GM19035 (cell line): Measurements from ENCODE around the gene DLGAP1.

ENCODE experiments used
- ATAC-seq: cut with Tn5 transposase; IDR thresholded peaks from one replicate; pipeline ENCODE4 v1.9.1; 2021; ENCODE audit not compliant: unreplicated experiment

Gene DLGAP1

DNA sequence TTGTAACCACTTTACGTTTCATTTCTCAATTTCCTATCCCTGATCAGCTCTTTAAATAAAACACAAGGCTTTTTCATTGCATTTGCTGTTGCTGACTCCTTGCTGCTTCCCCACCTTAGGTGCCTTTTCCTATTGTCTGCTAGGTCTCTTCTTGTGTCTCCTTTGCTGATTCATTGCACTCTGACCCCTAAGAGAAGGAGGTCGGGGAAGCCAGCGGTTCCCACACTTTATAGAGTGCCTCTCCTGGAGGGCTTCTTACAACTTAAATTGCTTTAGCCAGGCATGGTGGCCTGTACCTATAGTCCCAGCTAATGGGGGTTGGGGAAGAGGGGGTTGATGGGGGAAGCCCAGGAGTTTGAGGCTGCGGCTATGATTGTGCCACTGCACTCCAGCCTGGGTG lies 495.0 kb downstream of the DLGAP1 start:
- ATAC-seq = no peak

DNA sequence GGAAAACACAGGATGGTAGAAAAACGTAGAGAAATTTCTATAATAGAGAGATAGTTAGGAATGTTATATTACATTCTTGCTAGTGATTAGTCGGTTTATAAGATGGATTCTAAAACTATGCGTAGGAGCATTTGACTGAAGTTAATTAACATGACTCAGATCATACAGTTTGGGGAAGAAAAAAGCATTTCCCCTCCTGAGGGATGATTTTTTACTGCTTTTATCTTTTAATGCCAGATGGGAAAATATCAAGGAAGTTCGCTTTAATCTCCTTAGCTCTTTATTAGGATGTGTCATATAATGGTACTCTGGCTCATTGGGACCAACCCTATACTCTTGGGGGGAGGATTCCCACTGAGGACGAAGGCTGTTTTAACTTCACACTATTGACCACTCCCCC lies 503.1 kb downstream of the DLGAP1 start:
- ATAC-seq = no peak

- no peak for ATAC-seq
Observed at GRCh38 chr18:3950668-3951404, 504.3 kb downstream of the DLGAP1 start.

- no peak for ATAC-seq
Observed at GRCh38 chr18:3948958-3949357, 506.1 kb downstream of the DLGAP1 start.

DNA sequence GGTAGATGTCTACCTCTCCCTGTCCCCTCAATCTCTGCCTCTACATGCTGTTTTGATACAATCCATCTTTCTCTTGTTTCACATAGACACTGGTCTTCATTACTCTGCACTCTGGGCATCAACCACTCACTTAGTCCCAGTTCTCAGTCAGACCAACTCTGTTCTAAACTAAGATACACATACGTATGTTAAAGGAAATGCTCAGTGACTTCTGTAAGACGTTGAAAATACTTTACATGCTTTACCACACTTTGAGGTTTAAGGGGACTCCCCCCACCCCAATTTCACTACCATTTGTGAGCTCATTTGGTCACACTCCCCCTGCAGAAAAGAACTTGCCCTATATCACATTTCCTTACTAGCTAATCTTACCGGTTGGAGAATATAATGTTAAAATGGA lies 507.7 kb downstream of the DLGAP1 start:
- ATAC-seq = no peak

- no peak for ATAC-seq
Observed at GRCh38 chr18:3935305-3935704, 519.8 kb downstream of the DLGAP1 start.

DNA sequence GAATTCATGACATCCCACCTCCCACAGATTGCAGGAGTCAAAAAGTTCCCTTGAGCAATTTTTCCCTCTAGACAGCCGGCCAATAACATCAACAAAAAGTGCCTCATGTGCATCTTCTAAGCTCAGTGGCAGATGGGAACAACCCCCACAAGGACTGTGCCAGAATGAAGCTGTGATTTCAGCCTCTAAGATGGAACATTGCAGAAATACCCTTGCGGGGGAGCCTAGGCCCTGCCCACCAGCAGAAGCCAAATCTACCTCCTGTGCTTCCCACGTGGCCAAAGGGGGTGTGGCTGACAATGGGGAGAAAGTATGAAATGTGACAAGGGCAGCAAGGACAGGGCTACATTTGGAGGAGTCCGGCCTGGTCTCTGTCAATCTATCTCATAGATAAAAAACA lies 522.8 kb downstream of the DLGAP1 start:
- no peak for ATAC-seq

GRCh38 chr18:3931542-3932112 lies 523.5 kb downstream of the DLGAP1 start:
- no peak for ATAC-seq

GRCh38 chr18:3931013-3931315 lies 524.1 kb downstream of the DLGAP1 start:
- no peak for ATAC-seq

GRCh38 chr18:3930126-3931012 lies 524.7 kb downstream of the DLGAP1 start:
- ATAC-seq = no peak

DNA sequence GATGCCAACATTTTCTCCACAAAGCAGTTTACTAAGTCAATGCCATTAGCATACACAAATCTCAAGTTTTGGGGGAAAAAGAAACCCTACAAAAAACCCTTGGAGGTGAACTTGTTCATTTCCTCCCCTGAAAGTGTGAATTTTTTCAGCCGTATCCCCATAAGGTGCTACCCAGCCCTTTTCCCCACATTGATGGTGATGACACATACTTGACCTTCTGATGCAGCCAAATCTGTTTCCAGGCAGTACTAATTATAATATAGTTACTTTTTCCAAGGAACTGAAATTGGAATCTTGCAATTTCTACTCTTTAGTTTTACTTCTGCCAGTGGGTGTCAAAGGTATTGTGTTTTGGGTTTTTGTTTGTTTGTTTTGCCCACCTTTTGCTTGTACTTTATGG lies 530.7 kb downstream of the DLGAP1 start:
- ATAC-seq = no peak

GRCh38 chr18:3923750-3924149 lies 531.4 kb downstream of the DLGAP1 start:
- ATAC-seq = no peak

DNA sequence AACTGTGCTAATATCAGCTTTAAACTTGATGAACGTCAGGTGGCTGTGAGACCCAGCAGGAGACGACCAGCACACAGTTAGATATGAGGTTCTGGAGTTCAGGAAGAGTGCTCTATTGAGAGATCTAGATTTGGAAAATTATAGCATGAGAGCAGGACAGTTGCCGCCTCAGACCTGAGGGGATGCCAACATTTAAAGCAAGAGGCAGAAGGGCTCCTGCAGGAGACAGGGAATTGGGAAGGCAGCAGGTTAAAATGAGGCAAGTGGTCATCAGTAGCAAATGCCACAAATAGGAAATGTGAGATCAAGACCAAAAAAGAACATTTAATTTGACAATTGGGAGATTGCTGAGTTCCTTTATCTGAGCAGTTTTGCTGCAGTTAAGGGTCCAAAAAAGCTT lies 533.3 kb downstream of the DLGAP1 start:
- no peak for ATAC-seq

DNA sequence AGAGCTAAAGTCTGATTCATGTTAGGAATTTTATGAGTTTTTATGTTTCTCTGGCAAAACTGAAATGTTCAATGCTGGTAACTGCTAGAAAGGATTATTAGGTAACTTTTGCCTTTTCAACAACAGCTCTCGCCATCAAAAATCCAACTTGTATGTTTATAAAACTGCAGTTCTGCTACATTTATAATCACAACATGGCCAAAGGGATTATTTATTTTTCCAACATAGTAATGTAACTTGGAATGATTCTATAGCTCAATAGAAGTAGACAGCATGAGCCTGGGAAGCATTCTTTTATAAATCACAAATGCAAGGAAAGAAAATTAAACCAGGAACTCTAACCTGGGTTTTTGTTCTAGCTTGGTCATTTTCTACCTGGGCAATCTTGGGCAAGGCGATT lies 534.3 kb downstream of the DLGAP1 start:
- ATAC-seq = no peak

DNA sequence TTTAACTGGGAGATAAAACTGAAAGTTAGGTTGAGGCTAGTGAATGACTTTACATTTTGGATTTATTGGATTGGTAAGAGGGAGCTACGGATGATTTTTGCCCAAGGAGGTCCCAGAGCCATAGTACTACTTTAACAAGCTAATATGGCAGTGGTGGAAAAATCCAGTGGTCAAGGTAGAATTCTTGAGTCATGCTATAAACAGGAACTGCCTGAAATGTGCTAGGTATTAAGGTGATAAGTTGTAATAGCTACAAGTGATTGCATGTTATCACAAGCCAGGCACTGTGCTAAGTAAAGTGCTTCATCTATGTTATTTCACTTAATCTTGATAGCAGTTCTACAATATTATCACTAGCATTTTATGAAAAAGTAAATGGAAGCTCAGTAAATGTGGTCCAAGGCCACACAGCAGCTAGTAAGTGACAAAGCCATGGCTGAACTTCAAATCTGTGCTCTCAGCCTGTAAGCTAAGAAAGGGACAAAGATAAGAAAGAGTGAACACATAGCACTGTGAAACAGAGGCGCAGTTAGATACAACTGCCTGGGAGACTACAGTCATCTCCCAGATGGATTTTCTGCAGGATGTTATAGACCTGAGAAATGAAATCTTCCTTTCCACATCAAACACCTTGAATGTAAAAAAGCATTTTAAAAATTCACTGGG lies 535.6 kb downstream of the DLGAP1 start:
- no peak for ATAC-seq

DNA sequence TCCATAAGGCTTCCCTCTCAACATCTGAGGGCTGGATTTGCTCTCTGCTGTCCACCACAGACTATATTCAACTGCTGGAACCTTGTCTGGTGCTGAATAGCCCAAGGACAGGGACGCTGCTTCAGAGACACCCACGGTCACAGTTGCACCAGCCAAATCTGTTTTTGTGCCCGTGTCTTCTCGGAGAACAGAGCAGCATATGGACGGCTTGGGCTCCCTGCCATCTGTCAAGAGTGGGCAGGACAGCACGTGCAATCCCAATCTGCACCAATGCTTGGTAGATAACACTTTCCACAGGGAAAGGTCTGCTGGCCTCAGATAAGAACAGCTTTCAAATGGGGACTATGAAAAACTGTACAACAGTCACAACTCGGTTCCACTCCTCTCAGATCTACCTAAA lies 539.0 kb downstream of the DLGAP1 start:
- ATAC-seq = no peak

DNA sequence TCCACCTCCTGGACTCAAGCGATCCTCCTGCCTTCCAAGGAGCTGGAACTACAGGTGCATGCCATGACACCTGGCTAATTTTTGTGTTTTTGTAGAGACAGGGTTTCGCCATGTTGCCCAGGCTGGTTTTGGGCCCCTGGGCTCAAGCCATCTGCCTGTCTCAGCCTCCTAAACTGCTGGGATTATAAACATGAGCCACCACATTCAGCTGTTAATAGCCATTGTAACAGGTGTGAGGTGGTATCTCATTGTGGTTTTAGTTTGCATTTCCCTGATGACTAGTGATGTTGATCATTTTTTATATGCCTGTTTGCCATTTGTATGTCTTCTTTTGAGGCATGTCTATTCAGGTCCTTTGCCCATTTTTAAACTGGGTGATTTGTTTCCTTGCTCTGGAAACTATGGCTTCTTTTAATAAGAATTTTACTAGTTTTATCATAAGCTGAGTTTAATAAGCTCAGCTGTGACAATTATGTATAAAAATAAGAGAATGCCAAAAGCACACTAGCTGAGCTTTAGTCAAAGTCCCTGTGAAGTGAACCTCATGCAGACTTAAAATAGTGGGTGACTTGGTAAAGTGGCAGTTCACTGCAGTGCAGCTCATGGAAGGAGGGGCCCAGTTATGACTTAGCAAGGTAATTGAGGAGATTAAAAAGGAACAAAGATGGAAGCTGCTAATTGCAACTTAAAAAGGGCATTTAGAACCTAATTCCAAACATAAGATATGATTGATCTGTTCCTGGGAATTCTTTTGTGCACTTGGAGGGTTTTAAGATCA lies 540.1 kb downstream of the DLGAP1 start:
- no peak for ATAC-seq

DNA sequence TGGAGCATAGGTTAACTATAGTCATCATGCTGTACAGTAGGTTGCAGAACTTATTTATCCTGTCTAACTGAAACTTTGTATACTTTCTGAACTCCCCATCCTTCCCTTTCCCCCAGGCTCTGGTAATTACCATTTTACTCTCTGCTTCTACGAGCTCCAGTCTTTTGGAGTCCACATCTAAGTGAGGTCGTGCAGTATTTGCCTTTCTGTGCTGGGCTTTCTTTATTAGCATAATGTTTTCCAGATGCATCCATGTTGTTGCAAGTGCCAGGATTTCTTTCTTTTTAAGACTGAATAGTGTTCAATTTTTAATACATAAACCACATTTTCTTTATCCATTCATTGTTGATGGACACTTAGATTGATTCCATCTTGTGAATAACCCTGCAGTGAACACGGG lies 541.0 kb downstream of the DLGAP1 start:
- no peak for ATAC-seq

- ATAC-seq = no peak
Observed at GRCh38 chr18:3912705-3913104, 542.4 kb downstream of the DLGAP1 start.

DNA sequence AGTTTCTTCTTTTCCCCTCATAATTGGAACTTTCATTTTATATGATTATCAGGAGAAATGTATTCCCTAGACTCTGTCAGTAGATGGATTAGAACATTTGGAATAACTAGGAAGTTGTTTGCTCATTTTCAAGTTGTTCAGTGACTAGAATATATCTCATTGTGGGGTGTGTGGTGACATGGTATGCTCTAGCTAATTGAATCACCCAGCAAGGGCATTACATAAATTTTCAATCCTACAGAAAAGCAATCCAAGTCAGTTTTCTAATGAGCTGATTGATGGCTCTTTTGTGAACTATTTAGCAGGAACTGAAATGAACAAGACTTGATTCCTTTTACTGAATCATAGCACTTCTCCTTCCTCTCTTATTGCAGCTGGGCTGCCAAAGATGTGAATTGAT lies 543.7 kb downstream of the DLGAP1 start:
- ATAC-seq = no peak

- ATAC-seq = no peak
Observed at GRCh38 chr18:3910512-3910911, 544.6 kb downstream of the DLGAP1 start.
